Upper lobe of left lung (tissue), 4 donors: ENCODE data around the gene TCEANC2.

ENCODE experiments used
- POLR2AphosphoS5 ChIP-seq, 2 donors: sonication (generic); formaldehyde crosslinking; IDR thresholded peaks; one replicate each; pipeline ENCODE4 v1.5.1; 2017; ENCODE audit warnings: antibody characterized with exemption in 2 of 2
- TF ChIP-seq, protein P1 (sequence below), 6 experiments: fragments of 450-650 bp in 4 of 6; fragments of 200-600 bp in 2 of 6; sonication (generic) in 2 of 6; IDR thresholded peaks; one replicate each; pipeline ENCODE4 v1.5.1; 2016 to 2019; ENCODE audit warnings: antibody characterized with exemption in 6 of 6

DNA sequence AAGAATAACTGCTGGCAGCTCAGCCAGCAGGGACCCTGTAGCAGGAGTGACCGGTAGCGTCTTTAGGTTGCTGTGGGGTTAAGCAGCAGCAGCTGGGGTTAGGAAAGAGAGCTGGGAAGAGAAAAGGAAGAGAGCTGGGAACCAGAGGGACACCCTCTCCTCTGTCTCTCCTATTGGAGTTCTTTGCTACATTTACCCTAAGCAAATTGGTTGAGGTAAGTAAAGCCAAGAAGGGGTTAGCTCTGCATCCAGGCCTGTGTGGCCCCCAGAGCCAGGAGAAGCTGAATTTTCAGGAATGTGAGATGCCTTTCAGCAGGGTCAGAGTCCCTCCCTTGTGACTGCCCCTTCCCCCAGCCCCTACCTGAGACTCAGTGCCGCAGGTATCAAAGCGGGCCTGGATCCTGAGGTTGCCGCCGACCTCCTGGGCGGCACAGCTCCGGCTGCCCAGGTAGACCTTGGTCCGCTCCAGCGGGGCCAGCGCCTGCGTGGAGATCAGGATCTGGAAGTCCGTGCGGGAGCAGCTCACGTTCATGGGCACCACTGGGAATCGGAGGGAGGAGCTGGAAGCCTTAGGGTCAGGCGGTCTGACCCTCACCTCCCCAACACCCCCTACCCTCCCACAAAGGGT is 83.0 kb downstream of the TCEANC2 start:
- TF ChIP-seq, protein P1, sequence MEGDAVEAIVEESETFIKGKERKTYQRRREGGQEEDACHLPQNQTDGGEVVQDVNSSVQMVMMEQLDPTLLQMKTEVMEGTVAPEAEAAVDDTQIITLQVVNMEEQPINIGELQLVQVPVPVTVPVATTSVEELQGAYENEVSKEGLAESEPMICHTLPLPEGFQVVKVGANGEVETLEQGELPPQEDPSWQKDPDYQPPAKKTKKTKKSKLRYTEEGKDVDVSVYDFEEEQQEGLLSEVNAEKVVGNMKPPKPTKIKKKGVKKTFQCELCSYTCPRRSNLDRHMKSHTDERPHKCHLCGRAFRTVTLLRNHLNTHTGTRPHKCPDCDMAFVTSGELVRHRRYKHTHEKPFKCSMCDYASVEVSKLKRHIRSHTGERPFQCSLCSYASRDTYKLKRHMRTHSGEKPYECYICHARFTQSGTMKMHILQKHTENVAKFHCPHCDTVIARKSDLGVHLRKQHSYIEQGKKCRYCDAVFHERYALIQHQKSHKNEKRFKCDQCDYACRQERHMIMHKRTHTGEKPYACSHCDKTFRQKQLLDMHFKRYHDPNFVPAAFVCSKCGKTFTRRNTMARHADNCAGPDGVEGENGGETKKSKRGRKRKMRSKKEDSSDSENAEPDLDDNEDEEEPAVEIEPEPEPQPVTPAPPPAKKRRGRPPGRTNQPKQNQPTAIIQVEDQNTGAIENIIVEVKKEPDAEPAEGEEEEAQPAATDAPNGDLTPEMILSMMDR (IDR thresholded peaks at IDR 0.05) = no peak
- TF ChIP-seq POLR2AphosphoS5 (IDR thresholded peaks at IDR 0.05) = no peak
